ENCODE measurements around the gene GABRA1. TPM values are rescaled to one million over a fixed set of nuclear protein-coding genes. Genes with fewer than 3 reads are reported as not detected.
A peak's percentile ranks its signal among the peaks of the same experiment; 100 is the strongest.

GABRA1 gene
- polyA plus RNA-seq, 2 of the 4 experiments (the other 2 are of a cell fraction), result not detected

- Histone ChIP-seq H3K27ac (no peak overlapping the region), H3K4me2 (no peak overlapping the region), H3K9me3 (no peaks in the 10 kb centered on the region), H3K4me1 (no peaks in the 10 kb centered on the region), H3K4me3 (no peak overlapping the region)
- no peak for DNase-seq (ENCODE audit: low read depth in 1 of 2, low spot score in 1 of 2)
- no peak for ATAC-seq
- ChIA-PET POLR2A (no interaction called here), CTCF (interaction anchor here (1.3 kb wide), 1 partner anchor 1498 kb away, joined by 3 read pairs; no protein-coding TSS in a partner anchor)
- FAIRE-seq, result no peak
- 23% methylated on average over 3 of the region's 3 CpGs for WGBS (ENCODE audit: missing lambda C conversion rate)
- TF ChIP-seq MAZ (IDR thresholded peaks at IDR 0.05; ENCODE audit: borderline replicate concordance, low read depth, low read length) (no peak), BHLHE40 (IDR thresholded peaks at IDR 0.05; ENCODE audit: low read depth, low read length) (no peak), FOXS1 (CRISPR knock-in tag; IDR thresholded peaks at IDR 0.05) (no peak), HOXB5 (CRISPR knock-in tag; IDR thresholded peaks at IDR 0.05) (no peak), CBX8 (IDR thresholded peaks at IDR 0.05) (no peak), RARB (CRISPR knock-in tag; IDR thresholded peaks at IDR 0.05) (no peak), REST (IDR thresholded peaks at IDR 0.05) (no peak), FOSL2 (IDR thresholded peaks at IDR 0.05) (no peak), FOSL2 (CRISPR knock-in tag; IDR thresholded peaks at IDR 0.05) (no peak), ZSCAN20 (CRISPR knock-in tag; IDR thresholded peaks at IDR 0.05) (no peak), RCOR1 (IDR thresholded peaks at IDR 0.05; ENCODE audit: low read depth, low read length) (no peak), CBX2 (IDR thresholded peaks at IDR 0.05; ENCODE audit: borderline replicate concordance, low read depth) (no peak), TP53 (CRISPR knock-in tag; IDR thresholded peaks at IDR 0.05) (no peak), HES2 (IDR thresholded peaks at IDR 0.05) (no peak), JUNB (IDR thresholded peaks at IDR 0.05) (no peak), PHF8 (IDR thresholded peaks at IDR 0.05; ENCODE audit: borderline replicate concordance, low read depth) (no peak), SMC3 (IDR thresholded peaks at IDR 0.05) (no peak), NFE2L2 (conservative IDR thresholded peaks at IDR 0.05; ENCODE audit: low read length) (no peak), CTCF (IDR thresholded peaks at IDR 0.05) (no peak)
- TF ChIP-seq, protein P1, sequence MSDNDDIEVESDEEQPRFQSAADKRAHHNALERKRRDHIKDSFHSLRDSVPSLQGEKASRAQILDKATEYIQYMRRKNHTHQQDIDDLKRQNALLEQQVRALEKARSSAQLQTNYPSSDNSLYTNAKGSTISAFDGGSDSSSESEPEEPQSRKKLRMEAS (IDR thresholded peaks at IDR 0.05), result no peak
- TF ChIP-seq, protein P2, sequence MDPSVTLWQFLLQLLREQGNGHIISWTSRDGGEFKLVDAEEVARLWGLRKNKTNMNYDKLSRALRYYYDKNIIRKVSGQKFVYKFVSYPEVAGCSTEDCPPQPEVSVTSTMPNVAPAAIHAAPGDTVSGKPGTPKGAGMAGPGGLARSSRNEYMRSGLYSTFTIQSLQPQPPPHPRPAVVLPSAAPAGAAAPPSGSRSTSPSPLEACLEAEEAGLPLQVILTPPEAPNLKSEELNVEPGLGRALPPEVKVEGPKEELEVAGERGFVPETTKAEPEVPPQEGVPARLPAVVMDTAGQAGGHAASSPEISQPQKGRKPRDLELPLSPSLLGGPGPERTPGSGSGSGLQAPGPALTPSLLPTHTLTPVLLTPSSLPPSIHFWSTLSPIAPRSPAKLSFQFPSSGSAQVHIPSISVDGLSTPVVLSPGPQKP (IDR thresholded peaks at IDR 0.05; ENCODE audit: low read depth, low read length), result no peak
Observed at GRCh38 chr5:161850491-161850890, 2.6 kb downstream of the GABRA1 start.

DNA sequence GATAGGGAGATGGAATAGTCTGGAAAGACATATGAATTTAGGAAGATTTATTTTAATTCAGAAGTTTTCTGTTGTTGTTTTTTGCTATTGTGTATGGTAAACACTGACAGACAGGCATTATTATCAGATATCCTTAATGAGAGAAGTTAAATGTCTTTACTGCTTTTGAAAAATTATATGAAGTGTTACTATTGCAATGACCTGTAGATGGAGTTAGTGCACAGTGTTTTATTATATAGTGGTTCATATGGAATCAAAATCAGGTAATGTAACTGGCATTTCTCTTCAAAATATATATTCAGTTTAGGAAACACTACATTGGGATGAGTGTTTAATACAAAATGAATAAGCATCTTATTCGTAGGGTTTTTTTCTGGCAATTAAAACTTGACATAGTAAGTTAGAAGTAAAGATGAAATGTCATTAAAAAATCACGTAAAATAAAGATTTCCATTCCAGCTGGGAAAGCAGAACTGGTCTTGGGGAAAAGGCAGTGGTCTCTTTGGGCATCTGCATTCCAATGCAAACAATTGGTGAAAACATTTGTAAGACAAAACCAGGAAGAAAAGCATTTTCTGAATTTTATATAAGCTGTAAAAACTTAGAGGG, 3.9 kb downstream of the GABRA1 start:
- TF ChIP-seq RFX5 (IDR thresholded peaks at IDR 0.05), result no peak
- no peak for TF ChIP-seq ZC3H11A (IDR thresholded peaks at IDR 0.05)
- TF ChIP-seq SMC3 (IDR thresholded peaks at IDR 0.05), result peak; percentile 23; the same call in 1 of the 3 replicates
- no peak for TF ChIP-seq MAFK (IDR thresholded peaks at IDR 0.05; ENCODE audit: partially characterized antibody)
- no peak for TF ChIP-seq GATA3 (IDR thresholded peaks at IDR 0.05; ENCODE audit: borderline replicate concordance)
- TF ChIP-seq RAD21 (conservative IDR thresholded peaks at IDR 0.05 in 1 of 2, IDR thresholded peaks at IDR 0.05 in 1 of 2), result peak; percentile 44; a peak in 3 of 5 replicates
- no peak for TF ChIP-seq RNF2 (IDR thresholded peaks at IDR 0.05; ENCODE audit: borderline replicate concordance, low read depth)
- TF ChIP-seq PHF8 (IDR thresholded peaks at IDR 0.05; ENCODE audit: borderline replicate concordance, low read depth), result no peak
- TF ChIP-seq CTCF (IDR thresholded peaks at IDR 0.05), result peak; percentile 41
- no peak for TF ChIP-seq KDM5A (IDR thresholded peaks at IDR 0.05)
- TF ChIP-seq FOSB (CRISPR knock-in tag; IDR thresholded peaks at IDR 0.05), result no peak
- Histone ChIP-seq H3K4me2 (no peak overlapping the region), H3K9me3 (no peaks in the 10 kb centered on the region), H3K4me1 (no peaks in the 10 kb centered on the region), H3K27ac (no peak overlapping the region), H3K4me3 (no peak overlapping the region)
- 17% methylated on average over 2 of the region's 2 CpGs for WGBS (ENCODE audit: missing lambda C conversion rate)
- ChIA-PET CTCF (interaction anchor here (0.9 kb wide), 1 partner anchor 12 kb away, joined by 3 read pairs; no protein-coding TSS in a partner anchor), POLR2A (no interaction called here)
- no peak for ATAC-seq
- FAIRE-seq, result no peak
- peak; percentile 2 to 7 for DNase-seq (ENCODE audit: low read depth in 1 of 2, low spot score in 1 of 2)

Data from A549 (cell line).